H1 (cell line): Measurements from ENCODE around the gene MALT1. TPM values are rescaled to one million over a fixed set of nuclear protein-coding genes. Genes with fewer than 3 reads are reported as not detected.

Experiments used
- CTCF ChIA-PET: fragments of 300-600 bp; sonication (Branson Sonifier 250); formaldehyde crosslinking; loops from one replicate; lab custom pipeline; 2021; ENCODE audit not compliant: partially characterized antibody; lab: Charles Lee
- POLR2A ChIA-PET: fragments of 300-600 bp; sonication (Branson Sonifier 250); formaldehyde crosslinking; loops from one replicate; lab custom pipeline; 2021; ENCODE audit warnings: inconsistent platforms; ENCODE audit not compliant: partially characterized antibody; lab: Charles Lee
- DNase-seq, 2 experiments: peaks; one replicate each; pipeline versions ENCODE4 v3.0.0 to v3.0.0-alpha.2; 2010 to 2022; ENCODE audit warnings: low spot score in 2 of 2, low read depth in 1 of 2, mixed read lengths in 1 of 2
- FAIRE-seq: peaks from 2 replicates; lab custom pipeline; 2011; peaks lifted over from hg19 to GRCh38; lab: Jason Lieb, UNC
- H2AFZ ChIP-seq: 2 replicates; pipeline ENCODE4 v1.8.1; 2012; ENCODE audit warnings: low read length, inconsistent platforms
- H2AK5ac ChIP-seq: 2 replicates; pipeline ENCODE4 v1.6.1; 2013; ENCODE audit warnings: low read depth, low read length
- H2BK120ac ChIP-seq: replicated peaks from 2 replicates; pipeline ENCODE3; 2013; ENCODE audit warnings: low read depth, low read length, inconsistent platforms
- H2BK12ac ChIP-seq: 2 replicates; pipeline ENCODE4 v1.6.1; 2013; ENCODE audit warnings: low read depth, low read length
- H2BK15ac ChIP-seq: 2 replicates; pipeline ENCODE4 v1.6.1; 2013; ENCODE audit warnings: low read length
- H2BK20ac ChIP-seq: 2 replicates; pipeline ENCODE4 v1.6.1; 2013; ENCODE audit warnings: low read length
- H2BK5ac ChIP-seq: 2 replicates; pipeline ENCODE4 v1.6.1; 2013; ENCODE audit warnings: low read depth, low read length
- H3K14ac ChIP-seq: 2 replicates; pipeline ENCODE4 v1.6.1; 2013; ENCODE audit warnings: inconsistent platforms; ENCODE audit not compliant: insufficient read length
- H3K18ac ChIP-seq: 2 replicates; pipeline ENCODE4 v1.6.1; 2013; ENCODE audit warnings: low read length; ENCODE audit errors: extremely low read depth
- H3K23ac ChIP-seq: 2 replicates; pipeline ENCODE4 v1.6.1; 2013; ENCODE audit warnings: inconsistent platforms; ENCODE audit not compliant: insufficient read length
- H3K23me2 ChIP-seq: 2 replicates; pipeline ENCODE4 v1.6.1; 2013; ENCODE audit warnings: low read depth, low read length
- H3K27ac ChIP-seq: 2 replicates; pipeline ENCODE4 v1.6.1; 2011; ENCODE audit warnings: low read depth, low read length, inconsistent platforms
- H3K27me3 ChIP-seq, 4 experiments: replicated peaks in 1 of 4; 1 replicate in 1 of 4; 2 replicates in 3 of 4; pipeline versions ENCODE4 v1.6.1 to v1.8.1; 2011 to 2013; ENCODE audit warnings: low read length in 3 of 4, mild to moderate bottlenecking in 3 of 4, inconsistent platforms in 2 of 4, mixed read lengths in 2 of 4, moderate library complexity in 1 of 4; ENCODE audit not compliant: control insufficient read depth in 3 of 4, insufficient read depth in 3 of 4; ENCODE audit errors: extremely low read depth in 1 of 4
- H3K36me3 ChIP-seq, 4 experiments: 2 replicates each; pipeline versions ENCODE4 v1.6.1 to v1.8.1; 2011 to 2013; ENCODE audit warnings: mild to moderate bottlenecking in 4 of 4, low read length in 3 of 4, moderate library complexity in 2 of 4, control low read depth in 1 of 4, inconsistent platforms in 1 of 4; ENCODE audit not compliant: insufficient read depth in 4 of 4, control insufficient read depth in 2 of 4
- H3K4ac ChIP-seq: replicated peaks from 2 replicates; pipeline ENCODE3; 2013; ENCODE audit warnings: low read length, low read depth, mixed read lengths, inconsistent platforms; ENCODE audit not compliant: insufficient read length
- H3K4me1 ChIP-seq, 4 experiments: replicated peaks in 1 of 4; 1 replicate in 1 of 4; 2 replicates in 3 of 4; pipeline versions ENCODE4 v1.6.1 to v1.8.1; 2011 to 2013; ENCODE audit warnings: low read length in 3 of 4, inconsistent platforms in 2 of 4, mixed read lengths in 1 of 4; ENCODE audit not compliant: insufficient read depth in 4 of 4, control insufficient read depth in 3 of 4
- H3K4me2 ChIP-seq, 2 experiments: 2 replicates each; pipeline versions ENCODE4 v1.6.1 to v1.8.1; 2011 to 2013; ENCODE audit warnings: low read depth in 2 of 2, low read length in 2 of 2, control low read depth in 1 of 2, inconsistent platforms in 1 of 2, mild to moderate bottlenecking in 1 of 2; ENCODE audit not compliant: insufficient read depth in 1 of 2
- H3K4me3 ChIP-seq, 4 experiments: fragments of 200-600, 300-600 bp in 1 of 4; sonication (generic), shearing (Covaris generic), sonication (Bioruptor Twin) in 1 of 4; 2 replicates each; pipeline versions ENCODE4 v1.5.1 to v1.8.1; 2011 to 2016; ENCODE audit warnings: low read length in 4 of 4, low read depth in 3 of 4, control low read depth in 2 of 4, inconsistent platforms in 2 of 4, mild to moderate bottlenecking in 2 of 4, mixed read lengths in 1 of 4, moderate library complexity in 1 of 4; ENCODE audit not compliant: insufficient read depth in 2 of 4; ENCODE audit errors: extremely low read depth in 1 of 4
- H3K56ac ChIP-seq: replicated peaks from 2 replicates; pipeline ENCODE3; 2013; ENCODE audit warnings: low read depth, mild to moderate bottlenecking, mixed read lengths, low read length, inconsistent platforms; ENCODE audit not compliant: insufficient read length
- H3K79me1 ChIP-seq: 2 replicates; pipeline ENCODE4 v1.6.1; 2013; ENCODE audit warnings: low read depth, low read length, control low read depth
- H3K79me2 ChIP-seq, 2 experiments: 2 replicates each; pipeline versions ENCODE4 v1.6.1 to v1.8.1; 2012 to 2013; ENCODE audit warnings: low read length in 2 of 2, mild to moderate bottlenecking in 2 of 2, inconsistent platforms in 1 of 2; ENCODE audit not compliant: insufficient read depth in 2 of 2, control insufficient read depth in 1 of 2
- H3K9ac ChIP-seq, 4 experiments: replicated peaks in 1 of 4; 1 replicate in 1 of 4; 2 replicates in 3 of 4; pipeline versions ENCODE4 v1.6.1 to v1.8.1; 2011 to 2013; ENCODE audit warnings: low read depth in 3 of 4, low read length in 3 of 4, control low read depth in 2 of 4, mild to moderate bottlenecking in 2 of 4, moderate library complexity in 2 of 4, inconsistent platforms in 1 of 4; ENCODE audit errors: extremely low read depth in 1 of 4
- H3K9me3 ChIP-seq, 2 experiments: 2 replicates each; pipeline versions ENCODE4 v1.6.1 to v1.8.1; 2012 to 2013; ENCODE audit warnings: mild to moderate bottlenecking in 2 of 2, moderate library complexity in 2 of 2, control low read depth in 1 of 2, inconsistent platforms in 1 of 2, low read depth in 1 of 2, low read length in 1 of 2, mixed read lengths in 1 of 2; ENCODE audit not compliant: insufficient read depth in 2 of 2
- H4K20me1 ChIP-seq, 2 experiments: replicated peaks in 1 of 2; 2 replicates each; pipeline versions ENCODE3 to v1.8.1; 2011 to 2013; ENCODE audit warnings: inconsistent platforms in 2 of 2, low read length in 2 of 2, mild to moderate bottlenecking in 1 of 2; ENCODE audit not compliant: insufficient read depth in 2 of 2, control insufficient read depth in 1 of 2
- H4K5ac ChIP-seq: 2 replicates; pipeline ENCODE4 v1.6.1; 2013; ENCODE audit warnings: low read length, low read depth, mixed read lengths, inconsistent platforms; ENCODE audit not compliant: insufficient read length
- H4K8ac ChIP-seq: 2 replicates; pipeline ENCODE4 v1.8.0; 2013; ENCODE audit warnings: mild to moderate bottlenecking, moderate library complexity, low read length, inconsistent platforms; ENCODE audit not compliant: insufficient read depth; ENCODE audit errors: extremely low read depth
- H4K91ac ChIP-seq: replicated peaks from 2 replicates; pipeline ENCODE3; 2013; ENCODE audit warnings: low read length, mixed read lengths, inconsistent platforms; ENCODE audit not compliant: insufficient read length
- ATF3 ChIP-seq: IDR thresholded peaks from 2 replicates; pipeline ENCODE4 v1.6.1; 2011; ENCODE audit warnings: low read depth, mild to moderate bottlenecking, low read length; ENCODE audit not compliant: insufficient read depth
- BCL11A ChIP-seq, 2 experiments: IDR thresholded peaks; one replicate each; pipeline ENCODE4 v1.6.1; 2011; ENCODE audit warnings: low read depth in 2 of 2, low read length in 2 of 2, mild to moderate bottlenecking in 2 of 2
- BRCA1 ChIP-seq: IDR thresholded peaks from 2 replicates; pipeline ENCODE4 v1.6.1; 2012; ENCODE audit warnings: low read depth, low read length, improper control_type of control experiment
- CBX8 ChIP-seq: fragments of 300-800, 300-1000 bp; sonication (generic); IDR thresholded peaks from 2 replicates; pipeline ENCODE4 v1.7.1; 2016; ENCODE audit warnings: low read depth, low read length, borderline replicate concordance
- CREB1 ChIP-seq: IDR thresholded peaks from 2 replicates; pipeline ENCODE4 v1.6.1; 2012; ENCODE audit warnings: inconsistent platforms
- FOSL1 ChIP-seq: IDR thresholded peaks from 2 replicates; pipeline ENCODE4 v1.6.1; 2011; ENCODE audit warnings: mild to moderate bottlenecking, low read depth, low read length, moderate library complexity; ENCODE audit not compliant: insufficient read depth
- MAFK ChIP-seq: IDR thresholded peaks from 2 replicates; pipeline ENCODE4 v1.6.1; 2012; ENCODE audit warnings: low read depth, mild to moderate bottlenecking, improper control_type of control experiment, low read length
- NANOG ChIP-seq: IDR thresholded peaks from 2 replicates; pipeline ENCODE4 v1.6.1; 2011; ENCODE audit warnings: low read length, low read depth, mild to moderate bottlenecking, inconsistent platforms; ENCODE audit not compliant: insufficient read depth, poor library complexity, severe bottlenecking
- SIN3A ChIP-seq, 2 experiments: IDR thresholded peaks in 1 of 2; conservative IDR thresholded peaks in 1 of 2; 2 replicates each; pipeline ENCODE4 v1.6.1; 2011 to 2012; ENCODE audit warnings: low read length in 2 of 2, improper control_type of control experiment in 1 of 2, low read depth in 1 of 2, mild to moderate bottlenecking in 1 of 2
- TAF1 ChIP-seq: IDR thresholded peaks from 2 replicates; pipeline ENCODE4 v1.6.1; 2011; ENCODE audit warnings: mild to moderate bottlenecking, low read depth, low read length
- TBP ChIP-seq: IDR thresholded peaks from 2 replicates; pipeline ENCODE4 v1.6.1; 2011; ENCODE audit warnings: low read depth, low read length, improper control_type of control experiment
- WGBS, 2 experiments: shearing (Covaris generic) in 1 of 2; methylation state at CpG; one replicate each; pipeline versions ENCODE4 v1.1.6 to v1.1.7; 2013 to 2015; ENCODE audit warnings: low lambda C conversion rate in 2 of 2, mixed read lengths in 2 of 2, inconsistent platforms in 1 of 2, low coverage in 1 of 2, missing lambda C conversion rate in 1 of 2; ENCODE audit not compliant: insufficient replicate concordance in 2 of 2, insufficient coverage in 1 of 2, insufficient read length in 1 of 2; ENCODE audit errors: extremely low coverage in 1 of 2, missing lambda C conversion rate in 1 of 2; 5-methylcytosine and 5-hydroxymethylcytosine counted together
- polyA plus RNA-seq, 7 experiments: library from polyadenylated mRNA; depleted of rRNA in 3 of 7; stranded (reverse) in 5 of 7; unstranded in 2 of 7; fragments of >200 nt in 5 of 7; fragments of 200-250 nt in 2 of 7; gene quantifications; 1 replicate in 5 of 7; 2 replicates in 1 of 7; 4 replicates in 1 of 7; pipeline versions ENCODE4 v1.2.1 to v1.2.3, GENCODE V29; 2011 to 2013; ENCODE audit warnings: missing spikeins in 2 of 7, mixed read lengths in 2 of 7
- total RNA-seq: library from RNA; stranded (reverse); fragmentation: NEBNext Ultra II Directional; extraction: Animal tissue kit (Norgen Biotek cat#: 25700); gene quantifications from 2 replicates; pipeline ENCODE4 v1.2.1, GENCODE V29; 2021
- TF ChIP-seq, protein P1 (sequence below): IDR thresholded peaks from 2 replicates; pipeline ENCODE4 v1.6.1; 2012; ENCODE audit warnings: low read length, inconsistent platforms

The MALT1 gene
- total and polyA plus RNA-seq, 2 of the 8 experiments (the other 6 are each of a cell fraction or from before 2014, with no cell fraction given), result 10.7 to 25.9 TPM

DNA sequence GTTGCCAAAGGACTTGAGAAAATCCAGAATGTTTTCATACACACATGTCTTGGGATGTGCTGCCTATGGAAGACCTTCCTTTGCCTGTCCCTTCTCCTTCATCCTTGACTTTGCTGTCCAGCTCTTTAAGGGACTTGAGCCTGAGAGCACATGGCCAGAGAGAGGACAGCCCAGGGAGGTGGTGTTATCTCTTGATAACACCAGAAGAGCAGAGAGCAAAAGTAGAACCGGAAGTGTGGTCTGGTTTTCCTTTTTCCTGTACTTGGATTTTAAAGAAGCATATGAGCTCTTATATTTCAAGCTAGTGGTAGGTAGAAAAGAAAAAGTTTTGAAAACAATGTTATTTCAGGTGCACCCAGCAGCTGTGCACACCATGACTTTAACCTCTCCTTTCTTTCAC lies 99.3 kb downstream of the MALT1 start:
- Histone ChIP-seq H3K4me3 (no peak overlapping the region), H3K56ac (no peak overlapping the region), H3K9ac (no peak overlapping the region), H3K23me2 (no peaks in the 10 kb centered on the region), H3K27me3 (peaks cover 0 to 4% (median 0%) of the 10 kb centered on the region in 4 experiments; a peak in 2 of 7 replicates), H2BK20ac (no peak overlapping the region), H2BK12ac (no peak overlapping the region), H3K79me2 (no peaks in the 10 kb centered on the region), H2BK120ac (no peak overlapping the region), H3K79me1 (no peaks in the 10 kb centered on the region), H3K4ac (no peak overlapping the region), H3K4me2 (no peak overlapping the region), H3K18ac (no peak overlapping the region), H4K5ac (no peak overlapping the region), H3K27ac (no peak overlapping the region), H3K4me1 (peaks cover 0 to 4% (median 2%) of the 10 kb centered on the region in 4 experiments; a peak in 4 of 7 replicates), H2AFZ (no peak overlapping the region), H2AK5ac (no peak overlapping the region), H4K8ac (no peak overlapping the region), H2BK15ac (no peak overlapping the region), H3K36me3 (no peaks in the 10 kb centered on the region), H3K23ac (no peak overlapping the region), H4K20me1 (no peaks in the 10 kb centered on the region), H3K14ac (no peak overlapping the region), H2BK5ac (no peak overlapping the region), H3K9me3 (no peaks in the 10 kb centered on the region), H4K91ac (no peak overlapping the region)
- POLR2A ChIA-PET, result interaction anchor here (0.6 to 2.5 kb wide), 4 partner anchors 96 to 291 kb away, joined by 3 to 6 read pairs (median 3); no protein-coding TSS in a partner anchor
- DNase-seq, result no peak
- FAIRE-seq, result no peak
- CTCF ChIA-PET, result interaction anchor here (0.6 to 26.9 kb wide), 22 partner anchors 9 to 330 kb away, joined by 3 to 591 read pairs (median 4); no protein-coding TSS in a partner anchor
- 100% methylated on average over 1 of the region's 1 CpG; no CpG with 5 or more reads in 1 of the 2 experiments for WGBS, 2 experiments
- no peak for TF ChIP-seq FOSL1
- TF ChIP-seq TAF1, result no peak
- TF ChIP-seq CBX8, result no peak
- no peak for TF ChIP-seq NANOG
- no peak for TF ChIP-seq BCL11A (IDR thresholded peaks at IDR 0.05; ENCODE audit: low read depth in 2 of 2, low read length in 2 of 2)
- TF ChIP-seq ATF3, result no peak
- no peak for TF ChIP-seq SIN3A (conservative IDR thresholded peaks at IDR 0.05 in 1 of 2, IDR thresholded peaks at IDR 0.05 in 1 of 2; ENCODE audit: low read depth in 1 of 2, low read length in 2 of 2)
- TF ChIP-seq TBP, result no peak
- TF ChIP-seq, protein P1, sequence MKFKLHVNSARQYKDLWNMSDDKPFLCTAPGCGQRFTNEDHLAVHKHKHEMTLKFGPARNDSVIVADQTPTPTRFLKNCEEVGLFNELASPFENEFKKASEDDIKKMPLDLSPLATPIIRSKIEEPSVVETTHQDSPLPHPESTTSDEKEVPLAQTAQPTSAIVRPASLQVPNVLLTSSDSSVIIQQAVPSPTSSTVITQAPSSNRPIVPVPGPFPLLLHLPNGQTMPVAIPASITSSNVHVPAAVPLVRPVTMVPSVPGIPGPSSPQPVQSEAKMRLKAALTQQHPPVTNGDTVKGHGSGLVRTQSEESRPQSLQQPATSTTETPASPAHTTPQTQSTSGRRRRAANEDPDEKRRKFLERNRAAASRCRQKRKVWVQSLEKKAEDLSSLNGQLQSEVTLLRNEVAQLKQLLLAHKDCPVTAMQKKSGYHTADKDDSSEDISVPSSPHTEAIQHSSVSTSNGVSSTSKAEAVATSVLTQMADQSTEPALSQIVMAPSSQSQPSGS, result no peak
- no peak for TF ChIP-seq BRCA1
- TF ChIP-seq MAFK, result no peak
- no peak for TF ChIP-seq CREB1
